Small intestine (tissue), 4 donors: ENCODE results near the gene C14orf180. TPM values are rescaled to one million over a fixed set of nuclear protein-coding genes. Genes with fewer than 3 reads are reported as not detected.

Experiments
- polyA plus RNA-seq, 4 donors: library from polyadenylated mRNA; stranded (reverse) in 3 of 4; unstranded in 1 of 4; fragments of 200-250 nt in 3 of 4; fragments of 120-200 nt in 1 of 4; gene quantifications; one replicate each; pipeline versions ENCODE4 v1.2.1 to v1.2.3, GENCODE V29; 2013
- donor health status: healthy with polysubstance abuse.
- donor health status: Bipolar disorder and iron deficiency.
- donor health status: healthy.

Gene C14orf180
- polyA plus RNA-seq, 4 donors, result 0.04 to 2.3 TPM; not detected in 2

Other genes with a start within 250 kb of the C14orf180 start
- gene TMEM179, start 25.0 kb downstream of the C14orf180 start, polyA plus RNA-seq, result 10 to 100 TPM in 1 of 4 donors, 1 to 10 TPM in 1, not detected in 2; 3.0 to 11.2 TPM
- 100 to 1,000 TPM in 2 of 4 donors, 10 to 100 TPM in 2; 62.6 to 364 (median 197) TPM for gene INF2, start 109.9 kb downstream of the C14orf180 start, polyA plus RNA-seq
- 10 to 100 TPM in 1 of 4 donors, 1 to 10 TPM in 3; 3.6 to 12.7 (median 6.3) TPM for gene ADSS1, start 144.5 kb downstream of the C14orf180 start, polyA plus RNA-seq
- gene SIVA1, start 173.4 kb downstream of the C14orf180 start, polyA plus RNA-seq, result 100 to 1,000 TPM in 3 of 4 donors, 10 to 100 TPM in 1; 91.9 to 269 (median 140) TPM
- gene AKT1, start 216.0 kb downstream of the C14orf180 start, polyA plus RNA-seq, result 10 to 100 TPM; 72.4 to 95.9 (median 82.7) TPM
- gene ZBTB42, start 221.3 kb downstream of the C14orf180 start, polyA plus RNA-seq, result 1 to 10 TPM; 2.7 to 6.6 (median 5.4) TPM